ENCODE measurements around the gene EFNA2. TPM values are rescaled to one million over a fixed set of nuclear protein-coding genes. Genes with fewer than 3 reads are reported as not detected.

Gene EFNA2
- total RNA-seq, 1 donor from 2014 or later = not detected

GRCh38 chr19:1239420-1239795 lies 46.3 kb upstream of the EFNA2 start:
- no peaks in the 10 kb centered on the region for H3K9me3 ChIP-seq
- peaks cover 49% of the 10 kb centered on the region for H3K4me1 ChIP-seq
- intact Hi-C loops (cut with DNase I) = no loop called here
- no peak overlapping the region for H3K4me3 ChIP-seq
- peak overlapping the region; percentile 65 for H3K27ac ChIP-seq
- no peak for TF ChIP-seq CTCF (IDR thresholded peaks at IDR 0.05)
- DNase-seq = no peak
- H3K36me3 ChIP-seq = peaks cover 4% of the 10 kb centered on the region
- peaks cover 9% of the 10 kb centered on the region for H3K27me3 ChIP-seq (ENCODE audit: low read depth)
- no peak for ATAC-seq

- H3K9me3 ChIP-seq = no peaks in the 10 kb centered on the region
- peaks cover 4% of the 10 kb centered on the region for H3K36me3 ChIP-seq
- ATAC-seq (peak; percentile 60 to 77), DNase-seq (peak; percentile 89)
- TF ChIP-seq CTCF (IDR thresholded peaks at IDR 0.05) = peak; percentile 91
- peak overlapping the region; percentile 65 for H3K27ac ChIP-seq
- H3K4me3 ChIP-seq = peak overlapping the region; percentile 80
- peaks cover 56% of the 10 kb centered on the region for H3K4me1 ChIP-seq
- intact Hi-C loops (cut with DNase I) = no loop called here
- H3K27me3 ChIP-seq (ENCODE audit: low read depth) = peaks cover 9% of the 10 kb centered on the region
Observed at GRCh38 chr19:1239796-1240737, 45.6 kb upstream of the EFNA2 start.

GRCh38 chr19:1240925-1241324 lies 44.7 kb upstream of the EFNA2 start:
- Histone ChIP-seq H3K4me1 (peaks cover 64% of the 10 kb centered on the region), H3K4me3 (peak overlapping the region; percentile 80), H3K36me3 (peaks cover 4% of the 10 kb centered on the region), H3K9me3 (no peaks in the 10 kb centered on the region), H3K27me3 (ENCODE audit: low read depth) (peaks cover 9% of the 10 kb centered on the region), H3K27ac (peak overlapping the region; percentile 91)
- no peak for TF ChIP-seq CTCF (IDR thresholded peaks at IDR 0.05)
- intact Hi-C loops (cut with DNase I) = no loop called here
- ATAC-seq = no peak
- no peak for DNase-seq

- Histone ChIP-seq H3K4me3 (peak within 1 kb of the TSS; percentile 80), H3K36me3 (peaks cover 4% of the 10 kb centered on the region), H3K9me3 (no peaks in the 10 kb centered on the region), H3K4me1 (peaks cover 67% of the 10 kb centered on the region), H3K27ac (peak within 1 kb of the TSS; percentile 91), H3K27me3 (ENCODE audit: low read depth) (peaks cover 4% of the 10 kb centered on the region)
- TF ChIP-seq CTCF (IDR thresholded peaks at IDR 0.05) = no peak
- peak; percentile 96 for DNase-seq
- peak; percentile 79 to 82 for ATAC-seq
- intact Hi-C loops (cut with DNase I) = no loop called here
Observed at GRCh38 chr19:1241417-1242095, 44.1 kb upstream of the EFNA2 start, which contains the start of gene ATP5F1D. Gene ATP5F1D, plus strand, starts transcription at chr19:1241751. Its CDS starts 100 bp downstream, at chr19:1241851.

- TF ChIP-seq CTCF (IDR thresholded peaks at IDR 0.05) = peak; percentile 98
- Histone ChIP-seq H3K27me3 (ENCODE audit: low read depth) (no peaks in the 10 kb centered on the region), H3K36me3 (peaks cover 4% of the 10 kb centered on the region), H3K4me3 (peak overlapping the region; percentile 42), H3K4me1 (peaks cover 69% of the 10 kb centered on the region), H3K9me3 (no peaks in the 10 kb centered on the region), H3K27ac (peak overlapping the region; percentile 81)
- DNase-seq = peak; percentile 91
- intact Hi-C loops (cut with DNase I) = no loop called here
- ATAC-seq = peak; percentile 60 to 71
Observed at GRCh38 chr19:1243768-1244692, 41.6 kb upstream of the EFNA2 start.
